HG02970 (cell line): ENCODE measurements around the gene POU2F1.

Source experiments
- ATAC-seq: cut with Tn5 transposase; IDR thresholded peaks from one replicate; pipeline ENCODE4 v1.9.1; 2021; ENCODE audit warnings: mild to moderate bottlenecking, moderate library complexity, moderate number of reproducible peaks; ENCODE audit not compliant: unreplicated experiment, low FRiP score

POU2F1 gene

DNA sequence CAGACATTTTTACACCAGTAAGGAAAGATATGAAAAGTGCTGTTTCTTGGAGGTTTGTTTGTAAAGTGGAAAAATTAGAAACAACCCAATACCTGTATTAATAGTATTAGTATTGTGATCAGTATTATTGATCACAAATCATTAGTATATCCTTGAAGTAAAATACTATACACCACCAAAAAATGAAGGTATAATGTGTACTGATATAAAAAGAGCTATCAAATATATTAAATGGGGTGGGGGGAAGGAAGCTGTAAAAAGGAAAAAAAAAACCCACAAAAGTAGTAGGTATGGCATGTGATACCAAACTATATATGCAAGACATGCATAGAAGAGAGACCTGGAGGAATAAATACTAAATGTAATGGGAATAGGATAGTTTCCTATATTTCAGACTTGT is 46.3 kb downstream of the POU2F1 start:
- ATAC-seq, result no peak

DNA sequence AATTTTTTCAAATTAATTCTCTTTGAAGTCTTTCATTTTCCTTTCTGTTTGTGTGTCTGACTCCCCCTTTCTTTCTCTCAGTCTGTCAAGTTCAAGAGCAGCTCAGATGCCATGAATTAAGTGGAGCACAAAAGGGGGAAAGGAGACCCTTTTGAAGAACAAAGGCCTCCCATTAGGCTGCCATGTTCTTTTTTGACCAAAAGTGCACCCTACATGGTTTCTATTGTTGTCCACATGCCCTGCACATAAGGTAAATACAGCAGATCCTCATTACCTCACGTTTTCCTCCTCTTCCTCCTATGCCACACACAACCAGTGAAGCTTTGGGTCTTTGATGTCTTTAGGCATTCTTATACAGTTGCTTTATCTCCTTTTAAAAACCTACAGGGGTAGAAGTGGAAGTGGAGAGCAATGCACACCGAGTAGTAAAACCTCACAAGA is 47.7 kb downstream of the POU2F1 start:
- ATAC-seq, result no peak

DNA sequence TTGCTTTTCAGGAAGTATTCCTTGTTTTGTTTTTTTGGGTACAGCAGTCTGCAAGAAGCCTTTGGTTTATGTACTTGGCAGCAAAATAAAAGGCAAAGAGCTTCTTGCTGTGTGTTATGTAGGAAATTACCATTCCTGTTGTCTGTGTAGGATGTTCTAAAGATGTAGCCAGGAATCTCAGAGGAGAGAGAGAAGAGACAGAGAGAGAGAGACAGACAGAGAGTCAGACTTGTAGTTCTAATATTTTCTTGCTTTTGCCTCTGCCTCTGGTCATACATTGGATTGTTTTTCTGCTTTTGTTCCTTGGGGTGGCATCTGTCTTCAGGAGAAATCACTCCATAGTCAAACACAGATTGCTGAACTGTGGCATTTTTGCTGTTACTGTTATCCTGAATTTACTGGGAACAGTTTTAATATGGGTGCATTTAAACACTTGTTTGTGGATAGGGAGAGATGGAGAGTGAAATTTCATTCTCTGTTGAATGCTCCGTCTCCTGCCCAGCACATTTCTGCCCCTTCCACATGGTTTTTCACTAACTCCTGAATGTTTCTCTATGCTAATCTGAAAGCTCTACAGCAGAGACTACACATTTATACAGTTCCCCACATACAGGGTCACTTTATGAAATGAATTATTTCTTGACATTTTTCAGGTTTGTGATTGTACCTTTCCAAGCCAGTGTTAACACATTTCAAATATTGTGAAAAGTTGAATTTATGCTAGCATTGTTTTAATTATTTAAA is 49.8 kb downstream of the POU2F1 start:
- no peak for ATAC-seq

DNA sequence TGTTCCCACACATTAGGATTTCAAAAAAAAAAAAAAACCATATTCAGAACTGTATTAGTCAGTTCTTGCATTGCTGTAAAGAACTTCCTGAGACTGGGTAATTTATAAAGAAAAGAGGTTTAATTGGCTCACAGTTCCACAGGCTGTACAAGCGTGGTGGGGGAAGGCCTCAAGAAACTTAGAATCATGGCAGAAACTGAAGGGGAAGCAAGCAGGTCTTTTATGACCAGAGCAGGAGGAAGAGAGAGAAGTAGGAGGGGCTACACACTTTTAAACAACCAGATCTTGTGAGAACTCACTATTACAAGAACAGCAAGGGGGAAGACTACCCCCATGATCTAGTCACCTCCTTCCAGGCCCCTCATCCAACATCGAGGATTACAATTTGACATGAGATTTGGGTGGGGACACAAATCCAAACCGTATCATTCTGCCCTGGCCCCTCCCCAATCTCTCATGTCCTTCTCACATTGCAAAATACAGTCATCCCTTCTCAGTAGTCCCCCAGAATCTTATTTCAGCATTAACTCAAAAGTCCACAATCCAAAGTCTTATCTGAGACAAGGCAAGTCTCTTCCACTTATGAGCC is 51.8 kb downstream of the POU2F1 start:
- ATAC-seq, result no peak

DNA sequence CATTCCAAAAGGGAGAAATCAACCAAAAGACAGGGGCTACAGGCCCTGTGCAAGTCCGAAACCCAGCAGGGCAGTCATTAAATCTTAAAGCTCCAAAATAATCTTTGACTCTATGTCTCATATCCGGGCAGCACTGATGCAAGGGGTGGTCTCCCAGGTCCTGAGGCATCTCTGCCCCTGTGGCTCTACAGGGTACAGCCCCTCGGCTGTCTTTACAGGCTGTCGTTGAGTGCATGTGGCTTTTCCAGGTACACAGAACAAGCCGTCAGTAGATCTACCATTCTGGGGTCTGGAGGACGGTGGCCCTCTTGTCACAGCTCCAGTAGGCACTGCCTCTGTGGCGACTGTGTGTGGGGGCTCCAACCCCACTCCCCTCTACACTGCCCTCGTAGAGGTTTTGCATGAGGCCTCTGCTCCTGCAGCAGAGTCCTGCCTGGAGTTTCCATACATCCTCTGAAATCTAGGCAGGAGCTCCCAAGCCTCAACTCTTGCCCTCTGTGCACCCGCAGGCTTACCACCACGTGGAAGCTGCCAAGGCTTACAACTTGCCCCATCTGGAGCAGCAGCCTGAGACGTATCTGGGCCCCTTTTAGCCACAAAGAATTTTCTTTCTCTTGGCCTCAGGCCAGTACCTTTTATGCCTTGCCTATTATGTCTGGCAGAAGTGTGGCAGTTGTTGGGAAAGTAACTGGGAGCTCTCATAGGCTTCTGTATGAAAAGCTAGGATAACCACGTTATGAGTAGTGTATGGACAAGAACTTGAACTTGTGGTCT is 52.5 kb downstream of the POU2F1 start:
- ATAC-seq, result no peak

DNA sequence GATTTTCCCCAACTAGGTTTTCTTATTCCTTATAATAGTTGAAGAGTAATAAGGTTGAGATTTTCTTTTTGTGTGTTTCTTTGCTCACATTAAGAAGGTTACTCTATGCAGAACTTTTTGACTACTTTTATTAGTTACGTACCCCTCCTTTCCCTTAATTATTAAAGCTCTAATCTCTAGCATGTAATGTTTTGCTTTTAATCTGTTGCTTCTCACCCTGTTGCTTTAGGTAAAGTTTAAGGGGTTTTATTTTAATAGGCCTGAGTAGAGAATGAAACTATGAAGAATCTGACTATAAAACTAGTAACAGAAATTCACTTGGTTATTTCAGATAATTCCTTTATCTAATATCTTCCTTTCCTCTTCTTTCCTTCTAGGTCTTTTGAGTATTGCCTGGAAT is 53.4 kb downstream of the POU2F1 start:
- no peak for ATAC-seq

DNA sequence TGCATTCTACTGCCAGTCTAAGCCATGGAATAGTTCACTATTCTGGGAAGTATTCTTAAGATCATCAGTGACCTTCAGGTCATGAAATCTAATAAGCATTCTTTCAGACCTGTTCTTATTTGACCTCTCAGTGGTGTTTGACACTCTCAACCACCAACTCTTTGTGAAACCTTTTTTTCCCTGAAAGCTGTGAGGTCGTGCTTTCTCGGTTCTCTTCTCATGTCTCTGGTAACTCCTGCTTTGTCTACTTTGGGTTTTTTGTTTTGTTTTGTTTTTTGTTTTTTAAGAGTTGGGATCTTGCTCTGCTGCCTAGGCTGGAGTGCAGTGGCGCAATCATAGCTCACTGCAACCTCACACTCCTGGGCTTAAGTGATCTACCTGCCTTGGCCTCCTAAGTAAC is 56.3 kb downstream of the POU2F1 start:
- ATAC-seq, result no peak

DNA sequence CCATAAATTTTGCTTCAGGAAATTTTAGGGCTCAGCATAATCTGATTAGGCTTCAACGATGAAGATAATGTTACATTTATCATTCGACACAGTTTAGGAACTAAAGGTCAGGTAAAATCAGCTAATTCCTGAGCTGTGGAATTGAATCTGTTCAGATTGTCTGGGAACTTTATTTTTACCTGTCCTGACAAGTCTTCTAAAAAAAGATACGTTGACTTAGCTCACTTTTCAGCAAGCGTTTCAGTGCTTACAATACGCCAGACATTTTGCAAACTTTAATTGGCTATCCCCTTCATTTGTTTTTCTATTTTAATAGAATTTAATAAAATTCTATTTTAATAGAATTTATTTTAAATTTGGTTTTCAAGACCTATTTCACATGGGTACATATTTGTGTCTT is 57.8 kb downstream of the POU2F1 start:
- no peak for ATAC-seq

DNA sequence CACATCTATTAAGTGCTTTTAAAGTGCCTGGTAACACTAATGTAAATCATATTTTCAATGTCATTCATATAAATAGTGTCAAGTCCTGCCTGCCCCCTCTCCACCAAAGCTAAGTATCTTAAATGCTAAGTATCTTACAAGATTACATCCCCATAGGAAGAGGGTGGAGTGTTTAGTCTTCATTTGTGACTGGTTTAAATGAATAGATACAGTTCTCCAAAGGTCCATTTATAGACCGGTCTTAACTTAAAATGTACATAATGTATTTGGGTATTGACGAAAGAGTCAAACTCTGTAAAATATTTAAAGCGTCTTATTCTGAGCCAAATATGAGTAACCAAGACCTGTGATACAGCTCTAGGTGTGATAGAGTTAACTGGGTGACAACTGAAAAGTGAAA is 60.2 kb downstream of the POU2F1 start:
- no peak for ATAC-seq

DNA sequence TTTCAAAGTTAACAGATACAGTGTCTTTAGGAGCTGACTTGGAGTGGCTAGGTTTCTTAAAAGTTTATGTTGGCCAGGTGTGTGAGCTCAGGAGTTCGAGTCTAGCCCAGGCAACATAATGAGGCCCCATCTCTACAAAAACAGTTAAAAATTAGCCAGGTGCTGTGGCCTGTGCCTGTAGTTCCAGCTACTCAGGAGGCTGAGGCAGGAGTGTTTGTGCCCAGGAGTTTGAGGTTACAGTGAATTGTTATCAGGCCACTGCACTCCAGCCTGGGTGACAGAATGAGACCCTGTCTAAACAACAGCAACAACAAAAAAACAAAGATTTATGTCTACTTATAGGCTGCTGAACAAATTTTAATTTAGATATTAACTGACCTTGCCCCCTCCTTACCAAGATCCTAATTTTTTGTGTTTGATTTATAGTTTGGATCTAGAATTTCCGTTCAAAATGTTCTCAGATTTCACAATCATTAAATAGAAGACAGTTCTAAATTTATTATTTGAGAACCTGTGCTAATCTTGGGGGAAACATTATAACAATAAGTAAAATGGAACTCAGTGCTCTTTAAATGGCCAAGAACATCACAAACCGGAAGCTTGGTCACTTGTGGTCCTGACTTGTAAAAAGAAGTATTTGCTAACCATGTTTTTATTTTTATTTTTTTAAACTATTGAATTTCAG is 67.8 kb downstream of the POU2F1 start:
- ATAC-seq, result no peak

DNA sequence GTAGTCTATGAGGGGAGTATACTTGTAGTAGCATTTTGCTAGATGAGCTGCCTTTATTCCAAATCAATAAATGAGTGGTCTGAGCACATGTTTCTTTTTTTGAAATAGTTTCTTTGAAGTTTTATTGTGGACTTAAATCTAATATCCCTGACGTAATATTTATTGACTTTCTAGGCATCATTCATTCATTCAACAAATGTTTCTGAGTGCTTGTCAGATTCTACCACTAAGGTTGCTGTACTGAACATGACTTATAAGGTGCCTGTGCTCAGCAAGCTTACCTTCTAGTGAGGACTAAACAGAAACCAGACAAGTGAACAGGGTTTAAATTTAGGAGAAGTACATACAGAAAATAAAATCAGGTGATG is 68.4 kb downstream of the POU2F1 start:
- no peak for ATAC-seq

DNA sequence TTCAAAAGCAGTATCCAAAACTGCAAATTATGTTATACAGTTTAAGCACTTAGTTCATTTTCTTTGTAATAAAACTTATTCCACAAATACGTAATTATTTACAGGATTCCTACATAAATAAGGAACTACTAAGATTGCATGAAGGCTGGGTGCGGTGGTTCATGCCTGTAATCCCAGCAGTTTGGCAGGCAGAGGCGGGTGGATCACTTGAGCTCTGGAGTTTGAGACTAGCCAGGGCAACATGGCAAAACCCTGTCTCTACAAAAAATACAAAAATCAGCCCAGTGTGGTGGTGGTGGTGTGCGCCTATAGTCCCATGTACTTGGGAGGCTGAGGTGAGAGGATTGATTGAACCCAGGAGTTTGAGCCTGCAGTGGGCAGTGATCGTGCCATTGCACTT is 69.3 kb downstream of the POU2F1 start:
- ATAC-seq, result no peak

DNA sequence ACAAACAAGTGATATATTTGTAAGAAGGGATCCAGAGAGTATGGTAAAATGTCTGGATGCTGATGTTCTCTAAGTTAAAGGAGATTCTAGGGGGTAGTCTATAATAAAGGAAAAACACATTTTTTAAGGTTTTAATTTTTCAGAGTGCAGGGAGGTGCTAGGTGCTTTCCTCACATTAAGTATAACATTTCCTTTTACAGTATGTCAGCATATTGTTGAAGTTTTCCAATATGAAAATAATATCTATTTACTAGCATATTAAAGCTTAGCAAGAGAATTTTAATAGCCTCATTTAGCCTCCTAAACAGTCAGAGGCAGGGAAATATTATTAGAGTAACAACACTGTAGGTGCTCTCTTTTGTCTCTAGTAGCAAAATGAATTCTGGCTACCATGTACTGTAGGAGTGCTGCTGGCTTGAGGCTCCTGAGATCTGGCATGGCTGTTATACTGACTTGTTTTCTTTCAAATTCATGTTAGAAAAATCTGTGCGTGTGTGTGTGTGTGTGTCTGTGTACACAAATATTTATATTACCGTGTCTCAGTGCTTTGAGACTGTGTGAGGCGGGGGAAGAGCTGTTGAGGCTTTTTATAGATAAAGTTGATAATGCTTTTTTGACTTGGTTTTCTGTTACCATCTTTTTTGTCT is 71.0 kb downstream of the POU2F1 start:
- ATAC-seq, result no peak

DNA sequence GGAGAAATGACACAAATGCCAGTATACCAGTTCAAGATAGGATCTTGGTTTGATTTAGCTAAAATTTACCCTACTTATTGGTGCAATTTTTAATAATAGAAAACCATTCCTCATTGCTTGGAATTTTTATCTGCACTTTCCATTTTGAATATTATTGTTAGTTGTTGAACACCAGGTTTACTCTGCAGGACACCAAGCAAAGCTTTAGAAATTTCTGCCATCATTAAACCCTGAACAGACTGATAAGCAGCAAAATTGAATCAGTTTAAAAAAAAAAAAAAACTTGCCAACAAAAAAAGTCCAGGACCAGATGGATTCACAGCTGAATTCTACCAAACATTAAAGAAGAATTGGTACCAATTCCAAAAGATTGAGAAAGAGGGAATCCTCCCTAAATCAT is 71.5 kb downstream of the POU2F1 start:
- ATAC-seq, result no peak

DNA sequence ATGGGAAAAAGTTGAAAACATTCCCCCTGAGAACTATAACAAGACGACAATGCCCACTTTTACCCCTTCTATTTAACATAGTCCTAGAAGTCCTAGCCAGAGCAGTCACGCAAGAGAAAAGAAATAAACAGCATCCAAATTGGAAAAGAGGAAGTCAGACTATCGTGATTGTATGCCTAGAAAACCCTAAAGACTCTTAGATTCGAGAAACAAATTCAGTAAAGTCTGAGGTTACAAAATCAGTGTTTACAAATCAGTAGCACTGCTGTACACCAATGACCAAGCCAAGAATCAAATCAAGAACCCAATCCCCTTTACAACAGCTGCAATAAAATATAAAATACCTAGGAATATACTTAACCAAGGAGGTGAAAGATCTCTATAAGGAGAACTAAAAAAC is 72.4 kb downstream of the POU2F1 start:
- ATAC-seq, result no peak

DNA sequence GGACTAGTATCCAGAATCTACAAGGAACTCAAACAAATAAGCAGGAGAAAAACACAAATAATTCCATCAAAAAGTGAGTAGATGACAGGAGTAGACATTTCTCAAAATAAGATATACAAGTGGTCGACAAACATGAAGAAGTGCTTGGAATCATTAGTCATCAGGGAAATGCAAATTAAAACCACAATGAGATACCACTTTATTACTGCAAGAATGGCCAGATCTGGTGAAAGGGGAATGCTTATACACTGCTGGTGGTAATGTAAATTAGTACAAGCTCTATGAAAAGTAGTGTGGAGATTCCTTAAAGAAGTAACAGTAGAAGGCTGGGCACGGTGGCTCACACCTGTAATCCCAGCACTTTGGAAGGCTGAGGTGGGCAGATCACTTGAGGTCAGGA is 73.8 kb downstream of the POU2F1 start:
- ATAC-seq, result no peak

DNA sequence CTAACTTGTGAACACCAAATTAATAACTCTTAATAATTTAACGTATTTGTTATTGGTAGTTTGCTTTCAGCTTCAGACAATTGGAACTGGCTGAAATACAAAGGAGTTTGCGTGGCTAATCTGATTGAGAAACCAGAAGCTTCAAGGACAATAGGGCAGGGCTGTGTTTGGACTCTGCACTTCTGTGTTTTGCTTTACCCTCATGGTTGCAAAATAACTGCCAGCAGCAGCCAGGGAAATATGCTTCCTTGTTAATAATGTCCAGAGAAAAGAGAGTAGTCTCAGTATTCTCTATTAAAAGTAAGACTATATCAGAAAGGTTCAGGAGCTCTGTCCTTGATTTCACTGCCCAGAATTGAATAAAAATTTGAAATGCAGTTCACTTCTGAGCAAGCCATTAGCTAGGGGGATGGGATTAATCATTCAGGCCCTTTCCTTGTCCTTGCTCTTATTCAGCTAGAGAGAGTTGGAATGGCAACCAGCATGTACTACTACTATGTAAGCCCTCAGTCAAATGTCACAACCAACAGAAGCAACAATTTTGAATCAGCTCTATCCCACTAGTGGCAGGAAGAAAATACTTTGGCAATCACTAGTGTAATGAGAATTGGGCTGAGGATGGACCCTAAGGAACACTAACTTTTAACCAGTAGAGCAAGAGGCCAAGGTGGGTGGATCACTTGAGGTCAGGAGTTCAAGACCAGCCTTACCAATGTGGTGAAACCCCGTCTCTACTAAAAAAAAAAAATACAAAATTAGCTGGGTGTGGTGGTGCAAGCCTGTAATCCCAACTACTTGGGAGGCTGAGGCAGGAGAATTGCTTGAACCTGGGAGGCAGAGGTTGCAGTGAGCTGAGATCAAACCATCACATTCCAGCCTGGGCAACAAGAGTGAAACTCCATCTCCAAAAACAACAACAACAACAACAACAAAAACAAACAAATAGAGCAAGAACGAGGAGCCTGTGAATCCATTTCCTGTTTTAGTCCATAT is 76.8 kb downstream of the POU2F1 start:
- no peak for ATAC-seq

DNA sequence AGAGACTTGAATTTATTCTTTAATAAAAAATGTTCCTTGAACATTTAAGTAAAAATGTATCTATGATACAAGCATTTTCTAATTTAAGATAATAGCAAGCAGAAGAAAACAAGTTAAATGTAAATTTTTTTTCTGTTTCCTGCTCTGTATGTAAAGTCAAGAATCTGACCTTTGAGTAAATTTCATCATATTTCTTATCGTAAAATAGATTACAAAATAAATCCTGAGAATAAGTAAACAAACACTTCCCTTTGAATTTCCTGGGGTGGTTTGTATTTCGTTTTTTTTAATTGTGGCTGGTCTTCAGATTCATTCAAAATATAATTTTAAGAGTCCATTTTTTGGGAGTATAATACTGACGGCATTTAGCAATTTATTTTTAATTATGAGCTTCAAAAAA is 77.6 kb downstream of the POU2F1 start:
- ATAC-seq, result no peak

DNA sequence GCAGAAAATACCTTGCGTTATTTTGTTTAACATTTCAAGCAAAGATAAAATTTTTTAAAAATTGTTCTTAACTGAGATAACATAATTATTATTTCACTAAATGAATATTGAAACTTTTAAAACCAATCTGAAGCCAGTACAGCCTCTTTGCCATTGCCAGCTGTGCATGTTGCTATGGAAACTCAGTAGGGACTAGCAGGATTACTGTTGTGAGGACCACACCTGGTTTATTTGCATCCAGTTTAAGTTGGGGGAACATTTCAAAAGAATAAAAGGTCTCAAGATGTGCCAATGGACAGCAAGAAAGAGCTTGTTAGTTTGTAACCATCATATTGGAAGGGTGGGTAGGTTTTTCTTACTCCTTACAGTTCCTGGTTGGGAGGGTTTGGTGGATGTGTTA is 80.7 kb downstream of the POU2F1 start:
- ATAC-seq, result no peak

DNA sequence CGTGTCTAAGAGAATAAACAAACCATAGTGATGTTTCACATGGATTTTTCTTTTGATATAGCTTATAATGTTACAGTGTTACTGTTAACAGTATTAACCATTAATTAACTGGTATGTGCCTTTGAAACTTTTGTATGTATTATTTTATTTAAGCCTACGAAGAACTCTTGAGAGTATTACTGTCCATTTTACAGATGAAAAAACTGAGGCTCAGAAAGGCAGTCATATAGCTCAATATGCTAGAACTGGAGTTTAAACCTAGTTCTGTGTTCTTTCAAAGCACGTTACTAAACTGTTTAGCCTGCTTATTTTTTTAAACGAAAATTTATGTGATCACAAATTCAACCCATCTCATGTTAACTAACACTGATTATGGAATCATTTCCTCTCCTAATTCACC is 83.5 kb downstream of the POU2F1 start:
- no peak for ATAC-seq
